ENCODE data around the gene MYH11.

GRCh38 chr16:15769239-15769638, 87.6 kb downstream of the MYH11 start:
- no peak for TF ChIP-seq ZNF217 (IDR thresholded peaks at IDR 0.05)
- TF ChIP-seq BRCA1 (IDR thresholded peaks at IDR 0.05; ENCODE audit: low read depth, low read length): no peak
- no peak for TF ChIP-seq CTCF (IDR thresholded peaks at IDR 0.05 in 2 of 3, conservative IDR thresholded peaks at IDR 0.05 in 1 of 3; ENCODE audit: control insufficient read depth in 2 of 3, extremely low read depth in 1 of 3, insufficient read depth in 1 of 3, low read depth in 3 of 3, low read length in 3 of 3)
- TF ChIP-seq FOXK2 (IDR thresholded peaks at IDR 0.05): no peak
